ENCODE results near the gene FBXL5.

- TF ChIP-seq CTCF (conservative IDR thresholded peaks at IDR 0.05 in 1 of 2, IDR thresholded peaks at IDR 0.05 in 1 of 2; ENCODE audit: low read depth in 1 of 2, low read length in 2 of 2), result no peak
- TF ChIP-seq EZH2 (IDR thresholded peaks at IDR 0.05; ENCODE audit: low read length, missing control alignments), result no peak
These were observed 13.6 kb upstream of the FBXL5 start for GRCh38 chr4:15668566-15669435.

Measured in fibroblast of lung (primary cell).